ENCODE measurements around the gene PTRH1.

- TF ChIP-seq CTCF (IDR thresholded peaks at IDR 0.05) = no peak
- TF ChIP-seq MAX (IDR thresholded peaks at IDR 0.05; ENCODE audit: low read depth) = no peak
- no peak for TF ChIP-seq EZH2phosphoT487 (IDR thresholded peaks at IDR 0.05; ENCODE audit: borderline replicate concordance, low read depth)
- TF ChIP-seq TEAD4 (IDR thresholded peaks at IDR 0.05; ENCODE audit: borderline replicate concordance, insufficient read depth) = no peak
- TF ChIP-seq, protein P1, sequence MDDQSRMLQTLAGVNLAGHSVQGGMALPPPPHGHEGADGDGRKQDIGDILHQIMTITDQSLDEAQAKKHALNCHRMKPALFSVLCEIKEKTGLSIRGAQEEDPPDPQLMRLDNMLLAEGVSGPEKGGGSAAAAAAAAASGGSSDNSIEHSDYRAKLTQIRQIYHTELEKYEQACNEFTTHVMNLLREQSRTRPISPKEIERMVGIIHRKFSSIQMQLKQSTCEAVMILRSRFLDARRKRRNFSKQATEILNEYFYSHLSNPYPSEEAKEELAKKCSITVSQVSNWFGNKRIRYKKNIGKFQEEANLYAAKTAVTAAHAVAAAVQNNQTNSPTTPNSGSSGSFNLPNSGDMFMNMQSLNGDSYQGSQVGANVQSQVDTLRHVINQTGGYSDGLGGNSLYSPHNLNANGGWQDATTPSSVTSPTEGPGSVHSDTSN (IDR thresholded peaks at IDR 0.05) = no peak
- TF ChIP-seq RAD21 (IDR thresholded peaks at IDR 0.05; ENCODE audit: low read length) = no peak
- TF ChIP-seq USF1 (IDR thresholded peaks at IDR 0.05; ENCODE audit: borderline replicate concordance, low read depth) = no peak
- TF ChIP-seq CHD2 (IDR thresholded peaks at IDR 0.05; ENCODE audit: low read length, partially characterized antibody) = no peak
These were observed 3.1 kb downstream of the PTRH1 start for GRCh38 chr9:127712371-127712770.
